GM12874 (cell line): Measurements from ENCODE around the gene CZIB.

Source experiments
- CTCF ChIP-seq: IDR thresholded peaks from 2 replicates; pipeline ENCODE4 v1.5.1; 2011; ENCODE audit warnings: low read depth, mild to moderate bottlenecking, control low read depth, low read length, moderate library complexity; ENCODE audit not compliant: insufficient read depth

CZIB gene

GRCh38 chr1:53166912-53167311 is 53.5 kb downstream of the CZIB start:
- no peak for TF ChIP-seq CTCF

GRCh38 chr1:53166366-53166765 is 54.1 kb downstream of the CZIB start:
- no peak for TF ChIP-seq CTCF

GRCh38 chr1:53165408-53165961 is 54.9 kb downstream of the CZIB start:
- no peak for TF ChIP-seq CTCF
